Stimulated activated naive CD8-positive, alpha-beta T cell treated with anti-CD3 and anti-CD28 coated beads, Interleukin-15, Interleukin-2, amounts not matched to agents 100 U/mL and 50 U/mL, for 24 hours (primary cell): ENCODE data around the gene KCNH8.
"Not testable (repeated sequence)": the region's sequence is repeated elsewhere in the genome, so short reads cannot be mapped to it uniquely, and the experiment has no call there.

Source experiments
- ATAC-seq: fragments of 150-1000 bp; cut with Tn5 transposase; one replicate; pipeline ENCODE4 v1.10.0; 2021
- DNase-seq: peaks from one replicate; pipeline ENCODE4 v3.0.0; 2021

KCNH8 gene

GRCh38 chr3:19173945-19174344 is 25.6 kb downstream of the KCNH8 start:
- DNase-seq = no peak
- ATAC-seq = no peak

DNA sequence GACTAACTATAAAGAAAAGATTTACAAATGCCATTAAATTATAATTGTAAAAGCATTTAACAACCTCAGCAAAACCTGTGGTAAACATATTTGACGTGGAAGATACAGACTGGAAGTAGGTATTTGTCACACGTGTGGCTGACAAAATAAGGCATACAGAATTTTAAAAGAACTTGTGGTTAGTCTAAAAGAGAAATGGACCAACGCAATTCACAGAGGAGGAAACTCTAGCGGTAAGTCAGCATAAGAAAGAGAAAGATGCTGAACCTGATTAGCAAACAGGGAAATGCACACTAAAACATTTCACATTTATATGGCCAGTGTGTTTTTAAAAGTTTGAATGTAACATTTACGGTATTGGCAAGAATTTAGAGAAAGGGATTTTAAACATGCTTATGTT is 35.3 kb downstream of the KCNH8 start:
- no peak for ATAC-seq
- no peak for DNase-seq

GRCh38 chr3:19190126-19190525 is 41.8 kb downstream of the KCNH8 start:
- ATAC-seq (no peak), DNase-seq (no peak)

GRCh38 chr3:19190602-19191001 is 42.3 kb downstream of the KCNH8 start:
- ATAC-seq (no peak), DNase-seq (no peak)

DNA sequence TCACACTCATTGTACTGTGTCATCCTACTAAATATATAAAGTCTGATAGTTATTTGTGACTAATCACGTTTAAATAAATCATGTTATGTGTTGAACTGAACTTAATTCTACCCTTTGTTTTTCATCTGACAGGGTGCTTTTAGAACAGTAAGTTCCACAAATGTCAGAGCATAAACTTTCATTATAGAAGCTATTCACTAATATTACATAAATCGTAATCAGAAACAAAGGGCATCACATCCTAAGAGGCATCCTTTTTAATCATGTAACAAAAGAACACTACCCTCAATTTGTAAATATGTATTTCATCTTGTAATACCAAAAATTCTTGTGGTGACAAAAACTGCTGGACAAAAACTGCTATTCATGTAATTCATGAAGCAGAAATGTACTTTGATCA is 50.8 kb downstream of the KCNH8 start:
- ATAC-seq = no peak
- no peak for DNase-seq

GRCh38 chr3:19202303-19202702 is 54.0 kb downstream of the KCNH8 start:
- no peak for DNase-seq
- no peak for ATAC-seq

- ATAC-seq (no peak), DNase-seq (no peak)
Observed at GRCh38 chr3:19202754-19203153, 54.4 kb downstream of the KCNH8 start.

- DNase-seq (no peak), ATAC-seq (no peak)
Observed at GRCh38 chr3:19206540-19206939, 58.2 kb downstream of the KCNH8 start.

- no peak for ATAC-seq
- DNase-seq = no peak
Observed at GRCh38 chr3:19213603-19214220, 65.4 kb downstream of the KCNH8 start.

GRCh38 chr3:19215427-19215826 is 67.1 kb downstream of the KCNH8 start:
- no peak for ATAC-seq
- no peak for DNase-seq

DNA sequence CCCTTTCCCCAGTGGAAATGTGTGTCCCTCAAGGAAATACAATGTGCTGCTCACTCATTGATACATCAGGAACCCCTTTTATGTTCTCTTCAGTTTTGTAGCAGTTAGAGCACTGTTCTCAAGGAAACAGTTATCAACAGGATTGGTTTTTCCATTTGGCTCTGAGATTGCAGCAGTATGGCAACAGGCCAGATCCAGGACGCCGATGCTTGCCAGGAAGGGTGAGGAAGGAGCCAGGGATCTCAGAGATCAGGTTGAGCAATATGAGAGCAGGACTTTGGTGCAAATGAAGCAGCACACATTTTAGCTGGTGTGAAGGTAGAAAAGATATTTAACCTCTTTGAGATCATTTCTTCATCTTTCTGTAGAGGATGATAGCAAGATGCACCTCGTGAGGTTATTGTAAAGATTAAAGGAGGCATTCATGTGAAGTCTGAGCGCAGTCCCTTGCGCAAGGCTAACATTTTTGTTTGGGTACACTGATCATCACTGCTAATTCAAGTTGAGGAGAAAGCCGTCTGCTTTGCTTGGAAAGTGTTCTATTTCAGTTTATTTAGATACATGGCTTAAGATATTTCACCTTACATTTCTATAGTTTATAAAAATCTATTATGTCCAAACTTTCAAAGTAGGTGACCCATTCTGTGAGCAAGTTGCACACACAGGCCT is 68.5 kb downstream of the KCNH8 start:
- ATAC-seq = no peak

DNA sequence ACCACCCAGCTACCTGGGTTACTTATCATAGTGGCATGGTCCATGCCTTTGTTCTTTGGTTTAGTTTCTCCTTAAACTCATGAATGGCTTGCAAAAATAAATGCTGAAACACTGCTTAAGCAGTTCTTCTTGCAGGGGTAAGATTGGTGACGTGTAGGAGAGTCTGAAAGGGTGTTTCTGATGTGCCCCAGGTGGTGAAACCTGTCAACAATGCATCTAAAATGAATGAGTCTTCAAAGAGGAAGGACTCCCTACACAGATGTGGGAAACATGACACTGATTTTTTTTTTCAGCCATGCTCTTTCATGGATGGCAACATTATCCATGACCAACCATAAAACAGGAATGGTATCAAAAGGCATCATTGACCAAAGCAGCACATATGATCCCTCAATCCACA is 72.0 kb downstream of the KCNH8 start:
- ATAC-seq = no peak
- no peak for DNase-seq

More for the DNA sequence above, 68.5 kb downstream of the KCNH8 start:
- DNase-seq = no peak

- ATAC-seq (no peak), DNase-seq (no peak)
Observed at GRCh38 chr3:19221081-19221480, 72.8 kb downstream of the KCNH8 start.

DNA sequence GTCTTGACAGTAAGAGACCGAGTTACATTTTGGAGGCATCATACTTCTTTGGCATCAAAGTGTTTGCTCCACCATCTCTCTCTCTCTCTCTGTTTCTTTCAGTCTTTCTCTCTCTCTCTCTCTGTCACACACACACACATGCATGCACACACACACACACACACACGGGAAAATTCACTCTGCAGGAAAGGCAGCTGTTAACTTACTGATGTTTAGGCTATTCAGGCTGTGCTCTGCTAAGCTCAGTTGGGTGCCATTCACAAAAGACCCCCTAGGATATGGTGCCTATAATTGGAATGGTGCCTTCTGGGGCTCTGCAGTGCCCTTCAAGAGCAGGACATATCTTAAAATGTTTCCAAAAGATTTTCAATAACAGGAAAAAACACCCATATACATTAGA is 78.2 kb downstream of the KCNH8 start:
- ATAC-seq = no peak
- DNase-seq = no peak

- no peak for DNase-seq
- no peak for ATAC-seq
Observed at GRCh38 chr3:19228167-19228566, 79.9 kb downstream of the KCNH8 start.

GRCh38 chr3:19229086-19229485 is 80.8 kb downstream of the KCNH8 start:
- DNase-seq (no peak), ATAC-seq (no peak)

DNA sequence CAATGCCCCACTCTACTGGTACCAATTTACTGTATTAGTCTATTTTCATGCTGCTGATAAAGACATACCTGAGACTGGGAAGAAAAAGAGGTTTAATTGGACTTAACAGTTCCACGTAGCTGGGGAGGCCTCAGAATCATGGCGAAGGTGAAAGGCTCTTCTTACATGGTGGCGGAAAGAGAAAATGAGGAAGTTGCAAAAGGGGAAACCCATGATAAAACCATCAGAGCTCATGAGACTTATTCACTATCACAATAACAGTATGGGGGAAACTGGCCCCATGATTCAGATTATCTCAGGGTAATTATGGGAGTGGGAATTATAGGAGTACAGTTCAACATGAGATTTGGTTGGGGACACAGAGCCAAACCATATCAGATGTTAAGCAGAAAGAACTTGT is 81.6 kb downstream of the KCNH8 start:
- DNase-seq, ATAC-seq: not testable (repeated sequence)

DNA sequence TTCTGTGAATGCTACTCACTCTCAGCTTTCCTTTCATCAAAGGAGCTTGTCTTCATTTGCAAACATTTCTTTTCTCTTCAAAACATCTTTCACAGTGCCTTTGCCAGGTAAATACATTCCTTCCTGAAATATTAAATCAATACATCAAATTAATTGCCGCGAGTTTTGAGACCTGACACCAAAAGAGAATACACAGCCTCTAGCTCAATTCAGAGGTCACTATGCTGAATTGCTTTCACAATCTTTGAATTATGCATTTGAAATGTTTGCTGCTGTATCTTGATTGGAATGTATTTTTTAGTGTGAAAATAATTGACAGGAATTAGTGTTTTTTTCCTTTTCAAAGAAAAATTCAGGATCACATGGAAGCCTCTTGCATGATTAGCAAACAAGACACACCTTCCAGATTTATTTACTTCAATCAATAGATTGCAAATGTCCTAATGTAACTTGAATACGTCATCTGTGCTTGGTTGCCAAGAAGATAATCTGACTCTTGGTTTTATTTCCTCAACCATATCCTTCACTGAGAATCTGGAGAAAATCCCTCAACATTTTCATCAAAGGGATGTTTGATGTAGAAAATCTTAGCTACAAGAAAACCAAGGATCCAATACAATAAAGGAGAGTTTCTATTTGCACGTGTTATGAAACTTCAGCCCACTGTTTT is 83.6 kb downstream of the KCNH8 start:
- ATAC-seq (no peak), DNase-seq (no peak)

DNA sequence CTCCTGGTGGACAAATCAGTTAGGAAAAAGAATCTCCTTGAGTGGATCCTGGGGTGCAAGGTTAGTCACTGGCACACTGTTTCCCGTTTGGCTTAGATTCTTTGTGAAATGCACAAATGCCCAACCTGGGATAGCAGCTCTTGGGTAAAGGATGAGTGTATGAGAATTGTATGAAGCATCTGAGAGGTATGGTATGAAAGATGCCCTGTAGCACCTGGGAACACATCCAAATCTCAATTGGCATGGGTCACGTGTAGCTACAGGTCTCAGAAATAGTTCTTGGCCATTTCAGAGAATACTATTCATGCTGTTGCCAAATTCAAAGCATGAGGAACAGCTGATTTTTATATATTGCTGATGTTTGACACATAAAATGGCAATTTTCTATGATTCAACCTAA is 84.3 kb downstream of the KCNH8 start:
- DNase-seq = no peak
- no peak for ATAC-seq

GRCh38 chr3:19233882-19234784 is 85.8 kb downstream of the KCNH8 start:
- not testable (repeated sequence) for ATAC-seq, DNase-seq

DNA sequence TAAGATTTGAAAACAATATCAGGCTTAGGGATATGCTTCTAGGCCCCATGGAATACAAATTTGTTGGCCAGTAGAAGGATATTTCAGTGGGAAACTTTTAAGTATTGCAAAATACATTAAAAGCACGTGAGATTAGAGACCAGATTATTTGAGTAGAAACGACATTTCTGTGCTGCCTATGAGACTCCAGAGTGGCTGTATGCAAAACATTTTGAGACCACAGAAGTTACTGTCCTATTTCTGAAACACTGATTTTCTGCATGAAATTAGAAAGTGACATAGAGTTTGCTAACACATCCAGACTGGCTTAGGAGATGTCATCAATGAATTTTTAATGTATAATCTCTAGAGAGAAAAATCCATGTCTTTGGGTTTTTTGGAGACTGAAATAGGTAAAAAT is 99.8 kb downstream of the KCNH8 start:
- no peak for ATAC-seq

DNA sequence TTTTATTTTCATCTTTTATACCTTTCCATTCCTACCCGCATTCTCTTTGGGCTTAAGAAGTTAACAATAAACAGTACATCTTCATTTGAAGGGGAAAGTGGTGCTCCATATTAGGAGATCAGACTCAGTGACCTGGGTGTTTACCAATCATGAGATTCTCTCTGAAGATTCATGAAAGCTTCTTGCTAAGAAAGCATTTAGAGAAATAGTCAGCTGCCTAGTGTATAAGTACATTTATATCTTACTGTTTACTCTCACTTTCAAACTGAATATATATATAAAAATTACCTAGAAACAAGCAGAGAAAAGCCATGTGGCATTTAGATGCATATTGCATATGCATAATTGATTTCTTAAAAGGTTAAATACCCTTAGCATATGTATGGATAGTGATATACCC is 100.5 kb downstream of the KCNH8 start:
- DNase-seq (no peak), ATAC-seq (no peak)

More for the DNA sequence above, 99.8 kb downstream of the KCNH8 start:
- no peak for DNase-seq
